ENCODE data around the gene HLCS.

HLCS gene

GRCh38 chr21:36732217-36732616 lies 234.3 kb downstream of the HLCS start:
- no peak overlapping the region for H3K4me3 ChIP-seq (ENCODE audit: control insufficient read depth, low read depth, low read length)
- DNase-seq (ENCODE audit: low read depth) = no peak
- TF ChIP-seq CTCF (conservative IDR thresholded peaks at IDR 0.05; ENCODE audit: control insufficient read depth, insufficient read depth, low read depth, low read length) = no peak

GRCh38 chr21:36730291-36731281 lies 235.9 kb downstream of the HLCS start:
- no peak for DNase-seq (ENCODE audit: low read depth)
- no peak for TF ChIP-seq CTCF (conservative IDR thresholded peaks at IDR 0.05; ENCODE audit: control insufficient read depth, insufficient read depth, low read depth, low read length)
- H3K4me3 ChIP-seq (ENCODE audit: control insufficient read depth, low read depth, low read length) = no peak overlapping the region

- no peak for TF ChIP-seq CTCF (conservative IDR thresholded peaks at IDR 0.05; ENCODE audit: control insufficient read depth, insufficient read depth, low read depth, low read length)
- DNase-seq (ENCODE audit: low read depth) = no peak
These were observed 237.0 kb downstream of the HLCS start for GRCh38 chr21:36729310-36729970.

GRCh38 chr21:36728371-36729111 lies 237.9 kb downstream of the HLCS start:
- no peak for TF ChIP-seq CTCF (conservative IDR thresholded peaks at IDR 0.05; ENCODE audit: control insufficient read depth, insufficient read depth, low read depth, low read length)
- no peak for DNase-seq (ENCODE audit: low read depth)
- H3K4me3 ChIP-seq (ENCODE audit: control insufficient read depth, low read depth, low read length) = no peak overlapping the region

More at GRCh38 chr21:36729310-36729970, 237.0 kb downstream of the HLCS start:
- H3K4me3 ChIP-seq (ENCODE audit: control insufficient read depth, low read depth, low read length) = no peak overlapping the region

- no peak for TF ChIP-seq CTCF (conservative IDR thresholded peaks at IDR 0.05; ENCODE audit: control insufficient read depth, insufficient read depth, low read depth, low read length)
- no peak overlapping the region for H3K4me3 ChIP-seq (ENCODE audit: control insufficient read depth, low read depth, low read length)
- no peak for DNase-seq (ENCODE audit: low read depth)
These were observed 238.6 kb downstream of the HLCS start for GRCh38 chr21:36727866-36728265.

GRCh38 chr21:36725793-36726386 lies 240.6 kb downstream of the HLCS start:
- DNase-seq (ENCODE audit: low read depth) = no peak
- no peak for TF ChIP-seq CTCF (conservative IDR thresholded peaks at IDR 0.05; ENCODE audit: control insufficient read depth, insufficient read depth, low read depth, low read length)

More at GRCh38 chr21:36725793-36726386, 240.6 kb downstream of the HLCS start:
- H3K4me3 ChIP-seq (ENCODE audit: control insufficient read depth, low read depth, low read length) = no peak overlapping the region
